Measurements from ENCODE around the gene CCDC74A.
"Not testable (repeated sequence)": the region's sequence is repeated elsewhere in the genome, so short reads cannot be mapped to it uniquely, and the experiment has no call there.

CCDC74A gene

DNA sequence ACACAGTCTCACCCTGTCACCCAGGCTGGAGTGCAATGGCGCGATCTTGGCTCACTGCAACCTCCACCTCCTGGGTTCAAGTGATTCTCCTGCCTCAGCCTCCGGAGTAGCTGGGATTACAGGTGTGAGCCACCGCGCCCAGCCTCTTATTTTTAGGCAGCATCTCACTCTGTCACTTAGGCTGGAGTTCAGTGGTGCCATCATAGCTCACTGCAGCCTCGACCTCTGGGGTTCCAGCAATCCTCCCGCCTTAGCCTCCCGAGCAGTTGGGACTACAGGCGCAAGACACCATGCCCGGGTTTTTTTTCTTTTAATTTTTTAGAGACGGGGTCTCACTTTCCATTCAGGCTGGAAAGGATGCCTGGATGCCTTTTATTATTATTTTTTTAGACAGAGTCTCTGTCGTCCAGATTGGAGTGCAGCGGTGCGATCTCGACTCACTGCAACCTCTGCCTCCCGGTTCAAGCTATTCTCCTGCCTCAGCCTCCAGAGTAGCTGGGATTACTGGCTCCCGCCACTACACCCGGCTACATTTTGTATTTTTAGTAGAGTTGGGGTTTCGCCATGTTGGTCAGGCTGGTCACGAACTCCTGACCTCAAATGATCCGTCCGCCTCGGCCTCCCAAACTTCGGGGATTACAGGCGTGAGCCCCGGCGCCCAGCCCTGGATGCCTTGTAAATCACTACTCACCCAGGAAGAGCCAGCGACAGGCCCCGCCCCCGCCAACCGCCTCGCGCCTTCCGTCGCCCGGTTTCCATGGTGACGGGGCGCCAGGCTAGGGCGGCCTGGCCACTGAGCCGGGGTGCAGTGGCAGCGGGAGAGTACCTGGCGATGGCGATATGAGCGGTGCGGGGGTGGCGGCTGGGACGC is at the start of gene CCDC74A:
Gene CCDC74A, plus strand, starts transcription at position 758 of the 871 bp plus-strand sequence. Its CDS starts 83 bp downstream, at position 841.
- peak; percentile 54 to 80 (median 57) for DNase-seq (ENCODE audit: low read depth in 3 of 3)

DNA sequence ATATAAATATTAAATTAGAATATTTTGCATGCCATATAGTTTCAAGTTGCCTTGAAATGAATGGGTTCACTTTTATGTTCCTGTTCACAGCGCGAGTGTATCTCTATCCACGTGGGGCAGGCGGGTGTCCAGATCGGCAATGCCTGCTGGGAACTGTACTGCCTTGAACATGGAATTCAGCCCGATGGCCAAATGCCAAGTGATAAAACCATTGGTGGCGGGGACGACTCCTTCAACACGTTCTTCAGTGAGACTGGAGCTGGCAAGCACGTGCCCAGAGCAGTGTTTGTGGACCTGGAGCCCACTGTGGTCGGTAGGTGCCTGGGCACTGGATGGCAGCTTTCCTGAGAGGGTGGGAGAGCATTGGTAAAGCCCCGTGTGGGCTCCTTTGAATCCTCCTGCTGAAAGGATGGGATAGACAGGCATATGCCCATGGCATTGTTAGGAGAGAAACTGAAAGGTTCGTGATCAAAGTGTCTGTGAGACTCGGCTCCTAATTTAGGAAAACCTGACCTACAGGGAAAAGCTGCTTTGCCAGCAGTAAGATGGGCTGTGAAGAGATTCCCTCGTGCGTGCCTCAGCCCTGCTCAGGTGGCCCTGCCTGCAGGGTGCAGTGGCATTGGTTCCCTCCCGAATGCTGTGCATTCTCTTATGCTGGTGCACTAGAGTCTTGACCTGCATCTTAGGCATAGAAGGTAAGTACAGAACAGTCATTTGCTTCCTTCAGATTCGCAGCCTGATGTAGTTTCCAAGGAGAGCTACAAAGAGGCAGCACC is 49.4 kb upstream of the CCDC74A start:
- DNase-seq (ENCODE audit: low read depth in 3 of 3): not testable (repeated sequence)

DNA sequence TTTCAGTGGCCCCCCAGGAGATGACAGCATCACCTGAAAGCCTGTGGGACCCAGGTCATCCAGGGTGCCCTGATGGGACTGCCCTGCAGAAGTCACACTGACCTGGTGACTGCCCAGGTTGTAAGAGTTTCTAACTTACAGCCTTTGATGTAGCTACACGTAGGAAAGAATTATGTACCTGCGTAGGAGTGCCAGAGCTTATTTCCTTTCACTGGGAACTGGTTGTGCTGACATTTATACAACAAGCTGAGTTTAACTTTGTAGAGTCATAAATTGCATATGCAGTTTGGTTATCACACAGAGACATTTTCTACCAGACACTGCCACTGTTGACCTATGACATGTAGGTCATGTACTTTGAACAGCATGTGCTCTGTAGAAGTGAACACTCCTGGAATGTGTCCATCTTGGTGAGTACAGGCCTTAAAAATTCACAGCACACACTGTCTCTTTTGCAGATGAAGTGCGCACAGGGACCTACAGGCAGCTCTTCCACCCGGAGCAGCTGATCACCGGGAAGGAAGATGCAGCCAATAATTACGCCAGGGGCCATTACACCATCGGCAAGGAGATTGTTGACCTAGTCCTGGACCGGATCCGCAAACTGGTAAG is 48.7 kb upstream of the CCDC74A start:
- not testable (repeated sequence) for DNase-seq (ENCODE audit: low read depth in 3 of 3)

DNA sequence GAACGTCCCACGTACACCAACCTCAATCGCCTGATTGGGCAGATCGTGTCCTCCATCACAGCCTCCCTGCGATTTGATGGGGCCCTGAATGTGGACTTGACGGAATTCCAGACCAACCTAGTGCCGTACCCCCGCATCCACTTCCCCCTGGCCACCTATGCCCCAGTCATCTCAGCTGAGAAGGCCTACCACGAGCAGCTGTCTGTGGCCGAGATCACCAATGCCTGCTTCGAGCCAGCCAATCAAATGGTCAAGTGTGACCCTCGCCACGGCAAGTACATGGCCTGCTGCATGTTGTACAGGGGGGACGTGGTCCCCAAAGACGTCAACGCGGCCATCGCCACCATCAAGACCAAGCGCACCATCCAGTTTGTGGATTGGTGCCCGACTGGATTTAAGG is 47.3 kb upstream of the CCDC74A start:
- DNase-seq (ENCODE audit: low read depth in 3 of 3): not testable (repeated sequence)

DNA sequence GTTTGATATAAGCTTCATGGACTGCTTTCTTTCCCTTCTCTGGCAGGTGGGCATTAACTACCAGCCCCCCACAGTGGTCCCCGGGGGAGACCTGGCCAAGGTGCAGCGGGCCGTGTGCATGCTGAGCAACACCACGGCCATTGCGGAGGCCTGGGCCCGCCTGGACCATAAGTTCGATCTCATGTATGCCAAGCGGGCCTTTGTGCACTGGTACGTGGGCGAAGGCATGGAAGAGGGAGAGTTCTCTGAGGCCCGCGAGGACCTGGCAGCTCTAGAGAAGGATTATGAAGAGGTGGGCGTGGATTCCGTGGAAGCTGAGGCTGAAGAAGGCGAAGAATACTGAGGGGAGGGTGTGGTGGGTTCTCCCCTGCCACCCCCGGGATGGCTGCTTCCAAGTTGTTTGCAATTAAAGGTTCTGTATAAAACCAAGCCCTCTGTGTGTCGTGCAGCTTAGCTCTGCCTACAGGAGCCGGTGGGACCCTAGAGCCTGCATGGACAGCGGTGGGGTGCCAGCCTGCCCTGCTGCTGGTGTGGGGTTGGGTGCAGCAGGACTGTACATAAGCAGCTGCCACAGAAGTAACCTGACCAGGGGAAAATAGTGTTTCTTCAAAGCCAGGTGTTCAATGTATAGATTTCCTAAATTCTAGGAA is 45.1 kb upstream of the CCDC74A start:
- DNase-seq (ENCODE audit: low read depth in 3 of 3): not testable (repeated sequence)

DNA sequence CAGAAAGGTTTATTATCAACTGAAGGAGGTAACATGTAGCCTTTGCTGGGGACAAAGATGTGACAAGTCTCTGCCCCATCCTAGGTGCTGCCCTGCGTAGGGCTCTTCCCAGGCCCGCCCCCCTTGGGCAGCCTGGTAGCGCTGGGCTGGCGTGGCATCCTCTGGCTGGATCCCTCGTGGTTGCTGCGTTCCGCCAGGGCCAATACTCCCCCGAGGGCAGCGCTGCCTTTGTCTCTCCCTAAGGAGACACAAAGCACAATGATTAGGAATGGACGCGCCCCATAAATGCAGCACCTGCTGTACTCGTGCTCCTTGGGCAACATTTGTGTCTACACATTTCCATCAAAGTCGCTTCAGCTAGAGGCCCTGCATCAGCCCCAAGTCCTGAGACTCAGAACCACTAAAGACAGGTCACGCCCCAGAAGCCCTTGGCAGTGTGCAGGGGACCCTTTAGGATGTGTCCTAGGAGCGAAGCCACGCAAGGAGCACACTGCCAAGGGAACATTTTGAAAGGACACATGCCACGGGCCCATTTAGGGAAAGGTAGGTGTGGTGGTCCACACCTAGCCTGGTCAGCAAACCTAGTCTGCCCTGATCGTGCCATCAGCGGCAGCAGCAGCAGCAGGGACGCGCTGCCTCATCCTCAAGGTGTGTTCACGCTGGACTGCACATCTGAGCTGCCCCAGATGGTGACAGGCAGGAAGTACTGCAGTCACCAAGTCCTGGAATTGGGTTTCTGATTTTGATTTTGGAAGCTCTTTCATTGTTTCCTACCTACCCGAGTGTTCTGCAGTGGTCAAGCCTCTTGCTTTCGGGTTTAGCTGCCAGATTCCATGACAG is 43.5 kb upstream of the CCDC74A start:
- DNase-seq (ENCODE audit: low read depth in 3 of 3): not testable (repeated sequence)

DNA sequence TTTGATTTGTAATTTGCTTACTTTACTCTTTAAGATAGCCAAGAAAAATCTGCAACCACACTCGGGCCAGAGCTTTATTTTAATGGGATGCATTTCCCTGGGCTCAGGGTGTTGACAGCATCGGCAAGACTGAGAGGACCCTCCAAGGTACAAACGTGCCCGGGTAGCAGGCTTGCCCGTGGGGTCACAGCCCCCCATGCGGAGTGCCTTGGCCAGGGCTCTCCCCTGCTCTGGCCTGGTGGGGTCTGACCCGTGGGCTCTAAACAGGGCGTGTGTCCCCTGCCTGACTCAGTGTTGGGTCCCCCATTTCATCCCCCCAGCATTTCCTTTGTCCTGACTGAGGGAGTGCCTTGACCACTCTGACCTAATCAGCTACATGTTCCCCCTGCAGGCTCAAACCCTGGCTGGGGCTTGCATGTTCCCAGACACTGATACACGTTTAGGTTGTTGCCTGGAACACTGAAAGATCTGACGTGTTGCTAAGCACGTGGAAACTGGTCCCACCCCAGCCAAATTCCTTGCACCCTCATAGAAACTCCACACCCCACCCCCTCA is 42.7 kb upstream of the CCDC74A start:
- DNase-seq (ENCODE audit: low read depth in 3 of 3): not testable (repeated sequence)

DNA sequence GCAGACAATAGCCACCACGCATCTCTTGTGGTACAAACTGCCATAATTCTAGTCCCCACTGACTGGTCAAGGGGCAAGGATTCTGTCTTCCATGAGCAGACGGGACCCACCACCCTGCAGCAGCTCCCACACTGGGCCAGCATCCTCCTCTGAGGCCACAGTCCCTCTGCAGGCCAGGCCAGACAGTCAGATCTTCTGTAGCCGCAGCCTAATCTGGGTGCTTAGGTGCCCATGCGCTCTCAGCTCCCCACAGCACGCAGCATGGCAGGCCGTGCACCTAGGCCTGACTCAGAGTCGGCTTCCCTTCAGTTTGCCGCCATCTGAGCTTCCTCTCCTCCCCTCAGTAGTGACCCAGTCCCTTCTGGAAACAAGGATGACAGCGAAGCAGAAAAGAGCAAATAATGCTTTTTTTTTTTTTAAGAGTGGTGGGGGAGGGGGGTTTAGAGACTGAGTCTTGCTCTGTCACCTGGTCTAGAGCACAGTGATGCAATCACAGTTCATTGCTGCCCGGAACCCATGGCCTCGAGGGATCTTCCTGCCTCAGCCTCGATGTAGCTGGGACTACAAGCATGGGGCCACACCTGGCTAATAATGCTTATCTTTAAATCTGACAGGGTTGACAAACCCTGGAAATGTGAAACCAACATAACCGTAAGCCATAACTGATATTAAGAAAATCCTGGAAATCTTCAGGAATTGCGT is 41.3 kb upstream of the CCDC74A start:
- not testable (repeated sequence) for DNase-seq (ENCODE audit: low read depth in 3 of 3)

DNA sequence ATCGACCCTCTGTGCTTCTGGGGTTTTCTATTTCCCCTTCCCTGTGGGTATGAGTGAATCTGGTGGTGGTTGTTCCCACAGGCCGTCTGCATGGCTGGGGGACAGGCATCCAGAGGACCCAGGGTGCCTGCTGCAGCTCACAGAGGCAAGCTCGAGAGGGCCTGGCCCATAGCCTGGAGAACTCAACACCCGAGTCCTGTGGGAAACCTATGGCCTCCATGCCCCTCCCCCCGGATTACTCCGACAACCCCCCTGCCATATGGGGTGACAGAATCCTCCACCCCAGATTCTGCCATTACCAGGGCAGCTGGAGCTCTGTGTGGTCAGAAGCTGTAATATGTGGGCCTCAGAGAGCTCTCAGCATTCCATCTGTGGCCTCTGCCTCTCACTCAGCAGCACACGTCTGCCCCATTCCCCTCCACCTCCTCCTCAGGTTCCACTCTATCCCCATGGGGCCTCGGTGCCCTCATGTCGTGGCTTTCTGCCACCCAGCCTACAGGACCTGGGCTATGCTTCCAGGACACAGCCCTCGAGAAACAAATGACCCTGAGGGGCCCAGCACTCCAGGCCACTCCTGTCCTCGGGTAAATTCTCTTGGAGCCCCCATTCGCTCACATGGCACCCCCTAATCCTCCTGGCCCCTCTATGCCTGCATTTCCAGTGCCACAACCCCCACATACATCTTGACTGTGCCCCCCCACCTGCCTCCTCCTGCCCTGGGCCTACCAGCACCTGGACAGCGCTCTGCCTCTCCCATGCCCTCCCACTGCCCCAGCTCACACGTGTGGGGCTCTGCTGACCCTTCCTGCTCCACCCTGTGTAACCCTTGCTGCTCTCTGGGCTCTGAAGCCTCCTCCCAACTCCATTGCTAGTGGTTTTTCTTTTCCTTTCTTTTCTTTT is 39.1 kb upstream of the CCDC74A start:
- DNase-seq (ENCODE audit: low read depth in 3 of 3): no peak

DNA sequence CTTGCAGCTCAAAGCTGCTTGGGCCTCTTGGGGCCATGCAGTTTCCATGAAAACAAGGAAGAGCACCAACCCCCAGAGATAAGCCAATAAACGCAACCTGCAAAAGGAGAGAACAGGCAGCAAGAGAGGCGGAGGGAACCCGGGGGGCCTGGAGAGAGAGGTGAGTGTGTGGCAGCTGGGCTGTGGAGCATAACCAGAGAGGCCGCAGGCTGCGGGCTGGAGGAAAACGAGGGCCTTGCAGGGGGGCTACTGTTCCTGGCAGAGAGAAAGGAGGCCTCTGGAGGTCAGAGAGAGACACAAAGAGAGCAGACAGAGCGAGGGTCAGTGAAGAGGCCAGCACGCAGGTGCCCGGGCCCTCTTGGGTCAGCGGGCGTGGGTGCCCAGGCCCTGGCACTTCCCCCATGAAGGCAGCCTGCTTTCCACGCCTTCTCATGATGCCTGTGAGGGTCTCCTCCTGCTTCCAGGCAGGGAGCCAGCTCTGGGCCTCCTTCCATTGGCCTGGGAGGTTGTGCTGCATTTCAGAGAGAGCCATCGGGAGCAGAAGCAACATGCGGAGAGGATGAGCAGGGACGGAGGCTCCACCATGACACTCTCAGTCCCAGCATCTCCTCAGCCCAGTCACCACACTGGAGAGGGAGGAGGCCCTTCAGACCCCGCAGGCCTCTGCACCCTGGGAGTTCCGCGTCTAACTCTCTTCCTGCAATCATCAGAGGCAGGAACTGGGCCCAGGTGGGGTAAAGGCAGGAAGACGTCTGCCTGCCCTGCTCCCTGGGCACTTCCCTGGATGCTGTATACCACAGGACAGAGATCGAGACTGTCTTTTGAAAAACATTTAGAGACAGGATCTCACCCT is 36.8 kb upstream of the CCDC74A start:
- DNase-seq (ENCODE audit: low read depth in 3 of 3): peak in 1 of 3 experiments; percentile 21

DNA sequence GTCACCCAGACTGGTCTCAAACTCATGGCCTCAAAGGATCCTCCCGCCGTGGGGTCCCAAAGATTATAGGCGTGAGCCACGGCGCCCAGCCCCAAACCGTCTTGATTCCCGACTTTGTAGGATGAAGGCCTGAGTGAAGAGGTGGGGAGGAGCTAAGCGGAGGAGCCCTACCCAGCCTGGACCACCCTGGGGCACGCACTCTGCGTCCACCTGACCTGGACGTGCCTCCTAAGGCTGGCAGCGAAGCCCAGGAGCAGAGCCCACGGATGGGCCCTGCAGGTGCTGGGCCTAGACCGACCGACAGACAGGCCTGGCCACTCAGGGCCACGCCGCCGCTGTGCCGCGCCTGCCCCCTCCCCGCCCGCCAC is 36.2 kb upstream of the CCDC74A start:
- DNase-seq (ENCODE audit: low read depth in 3 of 3): not testable (repeated sequence)

DNA sequence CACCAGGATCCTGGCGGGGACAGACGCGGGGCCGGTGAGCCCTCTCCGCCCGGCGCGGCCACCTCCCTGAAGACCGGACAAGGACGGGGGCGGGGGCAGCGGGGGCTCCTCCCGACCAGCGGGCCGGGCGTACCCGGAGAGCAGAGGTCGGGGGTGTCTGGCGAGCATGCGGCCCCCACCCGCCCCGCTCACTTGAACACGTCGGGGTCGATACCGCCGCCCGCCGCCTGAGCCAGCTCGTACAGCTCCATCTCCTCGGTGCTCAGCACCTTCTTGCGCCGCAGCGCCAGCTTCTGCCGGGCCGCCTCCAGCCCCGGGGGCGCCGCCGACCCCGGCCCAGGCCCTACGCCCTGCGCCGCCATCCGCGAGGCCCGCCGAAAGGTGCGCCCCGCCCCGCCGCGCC is 35.7 kb upstream of the CCDC74A start, which contains the start of gene MZT2A:
Gene MZT2A, minus strand, starts transcription at position 383 of the 403 bp plus-strand sequence. Its CDS starts 21 bp downstream, at position 362.
- peak in 1 of 3 experiments; percentile 14 for DNase-seq (ENCODE audit: low read depth in 3 of 3)

DNA sequence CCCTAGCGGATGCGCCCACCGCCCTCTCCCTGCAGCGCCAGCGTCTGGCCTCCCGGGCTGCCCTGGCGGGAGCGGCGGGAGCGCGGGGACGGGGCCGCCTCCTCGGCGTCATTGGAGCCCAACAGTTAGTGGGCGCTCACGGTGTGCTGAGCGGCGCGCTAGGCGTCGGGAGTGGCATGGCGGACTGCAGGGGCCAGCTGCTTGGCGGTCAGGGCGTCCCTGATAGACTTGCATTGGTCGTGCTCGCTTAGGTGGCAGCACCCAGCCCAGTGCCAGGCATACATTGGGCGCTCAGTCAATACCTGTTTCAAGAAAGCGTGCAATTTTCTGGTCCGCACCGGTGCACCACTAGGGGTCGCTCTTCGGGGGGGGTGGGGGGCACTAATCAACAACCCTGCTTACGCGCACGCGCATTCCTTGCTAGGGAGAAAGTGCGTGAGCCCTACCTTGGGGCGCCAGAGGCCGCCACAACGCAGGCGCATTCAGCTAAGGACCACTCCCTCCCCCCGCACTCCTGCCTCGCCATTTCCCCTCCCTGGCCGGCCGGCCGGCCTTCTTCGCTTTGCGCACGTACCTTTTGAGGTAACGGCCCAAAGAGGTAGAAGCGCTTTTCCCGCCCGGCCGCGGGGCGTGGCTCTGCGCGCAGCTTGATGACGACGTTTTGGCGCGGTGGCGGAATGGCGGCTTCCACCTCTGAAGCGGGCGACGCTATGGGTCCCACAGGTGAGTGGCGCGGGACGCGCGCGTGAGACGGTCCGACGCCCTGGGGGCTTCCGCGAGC is 35.1 kb upstream of the CCDC74A start:
- peak; percentile 86 to 97 (median 94) for DNase-seq (ENCODE audit: low read depth in 3 of 3)

DNA sequence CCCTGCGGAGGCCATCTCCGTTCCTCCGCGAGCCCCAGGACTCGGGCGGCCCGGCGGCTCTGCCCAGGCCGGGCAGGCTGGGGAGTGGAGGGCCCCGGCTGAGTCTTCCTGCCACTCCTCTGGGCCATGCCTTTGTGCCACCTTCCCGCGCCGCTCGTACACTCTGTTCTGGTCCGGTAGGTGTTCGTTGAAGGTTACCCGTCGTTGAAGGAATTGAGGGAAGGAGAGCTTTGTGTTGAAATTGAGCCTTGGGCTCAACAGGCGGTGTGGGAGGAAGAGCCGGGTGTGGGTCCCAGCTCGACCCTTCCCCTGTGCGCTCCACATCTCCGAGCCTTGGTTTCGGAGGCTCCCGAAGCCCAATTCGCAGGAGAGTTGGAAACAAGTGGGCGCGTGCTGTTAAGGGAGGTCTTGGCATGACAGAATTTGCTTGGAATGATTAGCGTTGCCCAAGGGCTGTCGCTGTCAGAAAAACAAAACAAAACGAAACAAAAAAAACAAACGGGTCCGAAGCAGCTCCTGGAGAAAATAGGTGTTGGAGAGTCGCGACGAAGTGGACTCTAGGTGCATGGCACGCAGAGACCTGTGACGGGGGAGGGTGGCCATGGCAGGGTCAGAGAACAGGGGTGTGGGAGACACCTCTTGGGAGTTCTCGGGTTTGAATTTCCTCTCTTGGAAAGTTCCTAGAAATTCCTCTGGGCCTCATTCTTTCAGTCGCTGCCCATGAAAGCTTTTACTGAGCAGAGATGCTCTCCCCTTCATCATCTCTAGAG is 34.3 kb upstream of the CCDC74A start:
- no peak for DNase-seq (ENCODE audit: low read depth in 3 of 3)

DNA sequence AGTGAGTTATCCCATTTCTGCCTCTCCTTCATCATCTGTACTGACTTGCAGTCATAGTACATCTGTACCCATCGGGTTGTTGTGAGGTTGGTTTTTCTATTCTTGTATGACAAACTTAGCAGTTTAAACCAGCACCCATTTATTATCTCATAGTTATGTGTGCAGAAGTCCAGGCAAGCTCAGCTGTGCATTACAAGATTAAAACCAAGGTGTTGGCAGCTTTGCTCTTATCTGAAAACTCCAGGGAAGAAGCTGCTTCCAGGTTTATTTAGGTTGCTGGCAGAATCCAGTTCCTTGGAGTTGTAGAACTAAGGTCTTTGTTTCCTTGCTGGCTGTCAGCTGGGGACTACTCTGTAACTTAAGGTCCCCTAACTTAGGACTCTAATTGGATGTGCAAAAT is 32.2 kb upstream of the CCDC74A start:
- DNase-seq (ENCODE audit: low read depth in 3 of 3): not testable (repeated sequence)

DNA sequence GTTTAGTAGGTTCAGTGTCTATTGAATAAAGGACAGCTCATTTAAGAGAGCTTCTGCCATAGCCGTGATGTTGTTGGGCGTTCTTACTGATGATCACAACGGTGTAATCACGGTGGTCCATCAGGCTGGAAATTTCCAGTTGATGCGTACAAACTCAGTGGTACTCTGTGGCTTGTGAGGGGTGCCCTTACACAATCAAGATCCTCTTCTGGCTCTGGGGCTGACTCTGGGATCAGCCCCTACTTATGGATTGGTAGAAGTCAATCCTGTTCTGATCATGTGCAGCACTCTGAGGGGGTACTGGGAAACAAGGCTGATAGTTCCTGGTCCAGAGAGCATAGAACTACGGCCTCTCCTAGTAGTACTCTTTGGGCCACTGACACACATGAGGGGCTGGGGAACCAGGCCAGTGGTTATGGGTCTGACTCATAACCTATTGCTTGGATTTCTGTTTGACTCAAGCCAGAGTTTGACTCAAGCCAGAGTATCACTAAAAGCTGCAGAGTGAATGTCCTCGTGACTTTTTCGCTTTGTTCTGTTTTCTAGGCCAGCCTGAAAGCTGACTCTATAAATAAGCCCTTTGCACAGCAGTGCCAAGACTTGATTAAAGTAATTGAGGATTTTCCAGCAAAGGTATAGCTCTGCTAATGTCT is 29.2 kb upstream of the CCDC74A start:
- DNase-seq (ENCODE audit: low read depth in 3 of 3): not testable (repeated sequence)

Measured in stimulated activated CD4-positive, alpha-beta T cell treated with anti-CD3 and anti-CD28 coated beads, TNF-alpha, amount 100 ng/mL, for 24 hours (primary cell).